Measurements from ENCODE around the gene GID8. TPM values are rescaled to one million over a fixed set of nuclear protein-coding genes. Genes with fewer than 3 reads are reported as not detected.
A peak's percentile ranks its signal among the peaks of the same experiment; 100 is the strongest.

Gene GID8
- total and polyA plus RNA-seq, 2 donors (not counting 1 experiment from before 2014, with no cell fraction given) = 12.4 to 47.4 TPM

DNA sequence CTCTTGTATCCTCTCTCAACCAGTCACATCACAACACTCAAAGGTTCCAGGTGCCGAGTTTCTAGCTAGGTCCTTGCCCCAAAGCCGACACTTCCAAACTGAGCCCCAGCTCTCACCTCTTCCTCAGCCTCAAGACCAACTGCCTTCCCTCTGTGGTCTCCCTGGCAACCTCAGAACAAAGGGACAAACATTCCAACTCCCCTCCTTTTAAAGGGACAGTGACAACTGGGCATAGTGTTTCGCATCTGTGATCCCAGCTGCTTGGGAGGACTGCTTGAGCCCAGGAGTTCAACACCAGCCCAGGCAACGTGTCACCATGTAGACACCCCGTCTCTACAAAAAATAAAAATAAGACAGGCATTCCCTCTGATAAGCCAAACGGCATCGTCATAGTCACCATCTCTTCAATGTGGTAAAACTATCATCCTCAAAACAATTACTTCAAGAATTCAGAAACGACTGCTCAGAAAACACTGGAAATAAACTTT, 22.9 kb upstream of the GID8 start:
- Histone ChIP-seq H3K4me2 (replicated peaks; ENCODE audit: low read depth, low read length, poor library complexity, severe bottlenecking) (no peak overlapping the region), H2AFZ (ENCODE audit: insufficient read depth, low read depth, low read length, poor library complexity, severe bottlenecking) (no peak overlapping the region), H3K36me3 (replicated peaks in 1 of 2; ENCODE audit: control extremely low read depth in 1 of 2, control insufficient read depth in 1 of 2, extremely low read depth in 1 of 2, insufficient read depth in 2 of 2, low read length in 1 of 2) (peaks cover 4 to 43% of the 10 kb centered on the region in 2 experiments), H3K9me3 (ENCODE audit: control extremely low read depth in 1 of 3, control insufficient read depth in 2 of 3, insufficient read depth in 1 of 3, low read length in 2 of 3) (no peaks in the 10 kb centered on the region), H4K20me1 (ENCODE audit: control insufficient read depth, insufficient read depth, low read length, poor library complexity, severe bottlenecking) (peaks cover 99% of the 10 kb centered on the region), H3K9ac (ENCODE audit: low read length) (no peak overlapping the region), H3K27ac (ENCODE audit: low read length in 2 of 2) (no peak overlapping the region), H3K4me3 (ENCODE audit: control extremely low read depth in 1 of 5, extremely low read depth in 1 of 5, insufficient read depth in 1 of 5, low read depth in 2 of 5, low read length in 4 of 5) (no peak overlapping the region), H3K79me2 (ENCODE audit: control insufficient read depth, insufficient read depth, low read length) (peaks cover 99% of the 10 kb centered on the region), H3K4me1 (ENCODE audit: control insufficient read depth in 2 of 2, insufficient read depth in 2 of 2, low read length in 2 of 2) (peaks cover 40 to 42% of the 10 kb centered on the region in 2 donors), H3K27me3 (replicated peaks in 1 of 4; ENCODE audit: control extremely low read depth in 1 of 4, control insufficient read depth in 3 of 4, insufficient read depth in 4 of 4, low read length in 3 of 4) (no peaks in the 10 kb centered on the region)
- ChIA-PET CTCF (interaction anchor here (4.4 kb wide), 1 partner anchor 7 kb away, joined by 22 read pairs; no protein-coding TSS in a partner anchor), POLR2A (no interaction called here)
- peaks cover 52% of the 10 kb centered on the region for H3K4me1 Mint-ChIP-seq
- H3K27me3 Mint-ChIP-seq = no peaks in the 10 kb centered on the region
- intact Hi-C loops (cut with micrococcal nuclease) = loop anchor here (5.0 kb wide), 1 partner anchor 37 kb away; the partner anchor contains the start of gene SLC17A9
- 71% methylated on average over 7 of the region's 8 CpGs for WGBS (ENCODE audit: insufficient coverage)
- DNase-seq (no peak), ATAC-seq (ENCODE audit: low read depth) (no peak)
- H3K27ac Mint-ChIP-seq = no peak overlapping the region
- TF ChIP-seq EZH2 (IDR thresholded peaks at IDR 0.05; ENCODE audit: borderline replicate concordance, insufficient read depth, low read depth, low read length, poor library complexity, severe bottlenecking) = no peak
- TF ChIP-seq, protein P1, sequence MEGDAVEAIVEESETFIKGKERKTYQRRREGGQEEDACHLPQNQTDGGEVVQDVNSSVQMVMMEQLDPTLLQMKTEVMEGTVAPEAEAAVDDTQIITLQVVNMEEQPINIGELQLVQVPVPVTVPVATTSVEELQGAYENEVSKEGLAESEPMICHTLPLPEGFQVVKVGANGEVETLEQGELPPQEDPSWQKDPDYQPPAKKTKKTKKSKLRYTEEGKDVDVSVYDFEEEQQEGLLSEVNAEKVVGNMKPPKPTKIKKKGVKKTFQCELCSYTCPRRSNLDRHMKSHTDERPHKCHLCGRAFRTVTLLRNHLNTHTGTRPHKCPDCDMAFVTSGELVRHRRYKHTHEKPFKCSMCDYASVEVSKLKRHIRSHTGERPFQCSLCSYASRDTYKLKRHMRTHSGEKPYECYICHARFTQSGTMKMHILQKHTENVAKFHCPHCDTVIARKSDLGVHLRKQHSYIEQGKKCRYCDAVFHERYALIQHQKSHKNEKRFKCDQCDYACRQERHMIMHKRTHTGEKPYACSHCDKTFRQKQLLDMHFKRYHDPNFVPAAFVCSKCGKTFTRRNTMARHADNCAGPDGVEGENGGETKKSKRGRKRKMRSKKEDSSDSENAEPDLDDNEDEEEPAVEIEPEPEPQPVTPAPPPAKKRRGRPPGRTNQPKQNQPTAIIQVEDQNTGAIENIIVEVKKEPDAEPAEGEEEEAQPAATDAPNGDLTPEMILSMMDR (IDR thresholded peaks at IDR 0.05) = no peak
- no peaks in the 10 kb centered on the region for H3K9me3 Mint-ChIP-seq (ENCODE audit: insufficient read depth)
- H3K4me3 Mint-ChIP-seq = peak overlapping the region; percentile 37

DNA sequence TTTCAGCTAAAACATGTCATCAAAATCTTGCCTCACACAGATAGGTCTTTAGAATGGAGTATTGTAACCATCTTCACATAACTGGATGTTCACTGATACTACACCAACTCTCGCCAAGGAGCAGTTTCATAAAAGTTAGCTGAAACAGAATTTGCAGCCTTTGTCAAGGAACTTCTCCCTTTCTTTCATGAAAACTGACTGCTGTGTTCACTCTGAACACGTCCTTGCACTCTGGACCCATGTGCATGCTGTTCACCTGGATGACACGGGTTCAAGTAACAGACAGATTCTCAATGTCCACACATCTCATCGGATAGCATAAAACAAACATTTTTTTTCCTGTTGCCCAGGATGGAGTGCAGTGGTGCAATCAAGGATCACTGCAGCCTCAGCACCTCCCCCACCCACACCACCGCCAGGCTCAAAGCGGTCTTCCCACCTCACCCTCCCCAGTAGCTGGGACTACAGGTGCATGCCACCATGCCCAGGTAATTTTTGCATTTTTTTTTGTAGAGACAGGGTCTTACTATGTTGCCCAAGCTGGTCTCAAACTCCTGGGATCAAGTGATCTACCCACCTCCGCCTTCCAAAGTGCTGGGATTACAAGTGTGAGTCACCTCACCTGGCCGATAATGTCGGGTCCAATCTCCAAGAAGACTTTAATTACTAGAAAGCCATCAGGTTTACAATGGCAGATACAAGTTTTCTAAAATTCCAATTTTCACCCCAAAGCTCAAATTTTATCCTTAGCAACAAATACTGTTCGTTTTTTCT, 21.1 kb upstream of the GID8 start:
- Histone ChIP-seq H3K27me3 (replicated peaks in 1 of 4; ENCODE audit: control extremely low read depth in 1 of 4, control insufficient read depth in 3 of 4, insufficient read depth in 4 of 4, low read length in 3 of 4) (no peaks in the 10 kb centered on the region), H3K9ac (ENCODE audit: low read length) (no peak overlapping the region), H3K27ac (ENCODE audit: low read length in 2 of 2) (no peak overlapping the region), H3K36me3 (replicated peaks in 1 of 2; ENCODE audit: control extremely low read depth in 1 of 2, control insufficient read depth in 1 of 2, extremely low read depth in 1 of 2, insufficient read depth in 2 of 2, low read length in 1 of 2) (peaks cover 1 to 25% of the 10 kb centered on the region in 2 experiments), H3K4me3 (ENCODE audit: control extremely low read depth in 1 of 5, extremely low read depth in 1 of 5, insufficient read depth in 1 of 5, low read depth in 2 of 5, low read length in 4 of 5) (no peak overlapping the region), H2AFZ (ENCODE audit: insufficient read depth, low read depth, low read length, poor library complexity, severe bottlenecking) (no peak overlapping the region), H3K9me3 (ENCODE audit: control extremely low read depth in 1 of 3, control insufficient read depth in 2 of 3, insufficient read depth in 1 of 3, low read length in 2 of 3) (no peaks in the 10 kb centered on the region), H3K4me2 (replicated peaks; ENCODE audit: low read depth, low read length, poor library complexity, severe bottlenecking) (peak overlapping the region; percentile 62), H3K4me1 (ENCODE audit: control insufficient read depth in 2 of 2, insufficient read depth in 2 of 2, low read length in 2 of 2) (peaks cover 55% of the 10 kb centered on the region in 2 donors), H3K79me2 (ENCODE audit: control insufficient read depth, insufficient read depth, low read length) (peaks cover 98% of the 10 kb centered on the region), H4K20me1 (ENCODE audit: control insufficient read depth, insufficient read depth, low read length, poor library complexity, severe bottlenecking) (peaks cover 99% of the 10 kb centered on the region)
- Mint-ChIP-seq H3K4me3 (peak overlapping the region; percentile 68), H3K27me3 (no peaks in the 10 kb centered on the region), H3K9me3 (ENCODE audit: insufficient read depth) (no peaks in the 10 kb centered on the region), H3K27ac (no peak overlapping the region), H3K4me1 (peaks cover 64% of the 10 kb centered on the region)
- no peak for TF ChIP-seq EZH2 (IDR thresholded peaks at IDR 0.05; ENCODE audit: borderline replicate concordance, insufficient read depth, low read depth, low read length, poor library complexity, severe bottlenecking)
- TF ChIP-seq, protein P1 (IDR thresholded peaks at IDR 0.05) = no peak
- ChIA-PET CTCF (interaction anchor here (1.0 to 4.4 kb wide), 4 partner anchors 9 to 56 kb away, joined by 4 to 22 read pairs (median 12); no protein-coding TSS in a partner anchor), POLR2A (interaction anchor here (1.7 kb wide), 1 partner anchor 10 kb away, joined by 6 read pairs; the partner anchor contains the start of gene DIDO1)
- no peak for DNase-seq
- intact Hi-C loops (cut with micrococcal nuclease) = loop anchor here (5.0 kb wide), 1 partner anchor 35 kb away; the partner anchor contains the start of gene SLC17A9
- WGBS (ENCODE audit: insufficient coverage) = 92% methylated on average over 10 of the region's 10 CpGs
- no peak for ATAC-seq (ENCODE audit: low read depth)
